ENCODE measurements around the gene DYNC2LI1.

Gene DYNC2LI1

GRCh38 chr2:43738257-43738656 lies 35.6 kb upstream of the DYNC2LI1 start:
- no peaks in the 10 kb centered on the region for H3K27me3 Mint-ChIP-seq (ENCODE audit: low read depth)
- H3K4me1 Mint-ChIP-seq: no peaks in the 10 kb centered on the region
- TF ChIP-seq CTCF (IDR thresholded peaks at IDR 0.05; ENCODE audit: unreplicated experiment in 3 of 3): no peak
- peaks cover 2% of the 10 kb centered on the region for H3K36me3 Mint-ChIP-seq (ENCODE audit: low read depth)
- H3K4me3 Mint-ChIP-seq: no peak overlapping the region
- no peaks in the 10 kb centered on the region for H3K9me3 Mint-ChIP-seq
- H3K27ac Mint-ChIP-seq: no peak overlapping the region

- Mint-ChIP-seq H3K36me3 (ENCODE audit: low read depth) (peaks cover 3% of the 10 kb centered on the region), H3K4me3 (no peak overlapping the region), H3K27ac (peak overlapping the region; percentile 73 to 88 (median 87)), H3K27me3 (ENCODE audit: low read depth) (no peaks in the 10 kb centered on the region), H3K9me3 (no peaks in the 10 kb centered on the region), H3K4me1 (peaks cover 5% of the 10 kb centered on the region)
- TF ChIP-seq CTCF (IDR thresholded peaks at IDR 0.05; ENCODE audit: unreplicated experiment in 3 of 3): no peak
Measured at GRCh38 chr2:43743706-43744105, 30.1 kb upstream of the DYNC2LI1 start.

GRCh38 chr2:43745457-43745856 lies 28.4 kb upstream of the DYNC2LI1 start:
- Mint-ChIP-seq H3K9me3 (no peaks in the 10 kb centered on the region), H3K27me3 (ENCODE audit: low read depth) (no peaks in the 10 kb centered on the region), H3K4me3 (no peak overlapping the region), H3K27ac (peak overlapping the region; percentile 73 to 91 (median 88)), H3K4me1 (peaks cover 5% of the 10 kb centered on the region), H3K36me3 (ENCODE audit: low read depth) (peaks cover 3% of the 10 kb centered on the region)
- no peak for TF ChIP-seq CTCF (IDR thresholded peaks at IDR 0.05; ENCODE audit: unreplicated experiment in 3 of 3)

- H3K4me3 Mint-ChIP-seq: no peak overlapping the region
- TF ChIP-seq CTCF (IDR thresholded peaks at IDR 0.05; ENCODE audit: unreplicated experiment in 3 of 3): no peak
- H3K36me3 Mint-ChIP-seq (ENCODE audit: low read depth): peaks cover 3% of the 10 kb centered on the region
- H3K27ac Mint-ChIP-seq: no peak overlapping the region
- no peaks in the 10 kb centered on the region for H3K9me3 Mint-ChIP-seq
- H3K27me3 Mint-ChIP-seq (ENCODE audit: low read depth): no peaks in the 10 kb centered on the region
- H3K4me1 Mint-ChIP-seq: peaks cover 14% of the 10 kb centered on the region
Measured at GRCh38 chr2:43748333-43748732, 25.5 kb upstream of the DYNC2LI1 start.

- Mint-ChIP-seq H3K4me3 (no peak overlapping the region), H3K27ac (peak overlapping the region; percentile 7 to 88 (median 86)), H3K36me3 (ENCODE audit: low read depth) (peaks cover 4% of the 10 kb centered on the region), H3K27me3 (ENCODE audit: low read depth) (no peaks in the 10 kb centered on the region), H3K9me3 (no peaks in the 10 kb centered on the region), H3K4me1 (peaks cover 10% of the 10 kb centered on the region)
- no peak for TF ChIP-seq CTCF (IDR thresholded peaks at IDR 0.05; ENCODE audit: unreplicated experiment in 3 of 3)
Measured at GRCh38 chr2:43749583-43749982, 24.3 kb upstream of the DYNC2LI1 start.

GRCh38 chr2:43751476-43751990 lies 22.3 kb upstream of the DYNC2LI1 start:
- Mint-ChIP-seq H3K4me3 (no peak overlapping the region), H3K36me3 (ENCODE audit: low read depth) (peaks cover 4% of the 10 kb centered on the region), H3K27ac (peak overlapping the region; percentile 4 to 51 (median 20)), H3K9me3 (no peaks in the 10 kb centered on the region), H3K4me1 (peaks cover 10% of the 10 kb centered on the region), H3K27me3 (ENCODE audit: low read depth) (no peaks in the 10 kb centered on the region)
- TF ChIP-seq CTCF (IDR thresholded peaks at IDR 0.05; ENCODE audit: unreplicated experiment in 3 of 3): no peak
